NCI-H510A treated with DMSO at 0.1 percent for 48 hours (cell line): Measurements from ENCODE around the gene MIS18A.
"Not testable (repeated sequence)": the region's sequence is repeated elsewhere in the genome, so short reads cannot be mapped to it uniquely, and the experiment has no call there.

ENCODE experiments used
- DNase-seq: peaks from one replicate; lab custom pipeline; 2025; lab: John Stamatoyannopoulos, UW

MIS18A gene

GRCh38 chr21:32304998-32305397 lies 26.1 kb upstream of the MIS18A start:
- no peak for DNase-seq

GRCh38 chr21:32303385-32303784 lies 24.5 kb upstream of the MIS18A start:
- DNase-seq = no peak

- DNase-seq = no peak
Observed at GRCh38 chr21:32302560-32302959, 23.7 kb upstream of the MIS18A start.

GRCh38 chr21:32301596-32301995 lies 22.7 kb upstream of the MIS18A start:
- no peak for DNase-seq

GRCh38 chr21:32300117-32300681 lies 21.4 kb upstream of the MIS18A start:
- no peak for DNase-seq

GRCh38 chr21:32299695-32300094 lies 20.8 kb upstream of the MIS18A start:
- no peak for DNase-seq

GRCh38 chr21:32298658-32299081 lies 19.8 kb upstream of the MIS18A start, which contains the start of gene MRAP:
Gene MRAP, plus strand, starts transcription at chr21:32298855. Its CDS starts 117 bp downstream, at chr21:32298972.
- DNase-seq = no peak

- no peak for DNase-seq
Observed at GRCh38 chr21:32298148-32298559, 19.3 kb upstream of the MIS18A start.

GRCh38 chr21:32297449-32297848 lies 18.6 kb upstream of the MIS18A start:
- no peak for DNase-seq

GRCh38 chr21:32285476-32285875 lies 6.6 kb upstream of the MIS18A start:
- DNase-seq = no peak

GRCh38 chr21:32282992-32283391 lies 4.1 kb upstream of the MIS18A start:
- DNase-seq = no peak

- no peak for DNase-seq
Observed at GRCh38 chr21:32281531-32281930, 2.7 kb upstream of the MIS18A start.

- DNase-seq = no peak
Observed at GRCh38 chr21:32279377-32279680, 480 bp upstream of the MIS18A start.

- peak; percentile 7 for DNase-seq
Observed at GRCh38 chr21:32278103-32278502, 746 bp downstream of the MIS18A start.

- DNase-seq = no peak
Observed at GRCh38 chr21:32276671-32277070, 2.2 kb downstream of the MIS18A start.

GRCh38 chr21:32270748-32271147 lies 8.1 kb downstream of the MIS18A start:
- no peak for DNase-seq

GRCh38 chr21:32265321-32265720 lies 13.5 kb downstream of the MIS18A start:
- DNase-seq = not testable (repeated sequence)

- DNase-seq = no peak
Observed at GRCh38 chr21:32261929-32262328, 16.9 kb downstream of the MIS18A start.

- no peak for DNase-seq
Observed at GRCh38 chr21:32260130-32260529, 18.7 kb downstream of the MIS18A start.

GRCh38 chr21:32258786-32259048 lies 20.1 kb downstream of the MIS18A start:
- not testable (repeated sequence) for DNase-seq

- peak; percentile 76 for DNase-seq
Observed at GRCh38 chr21:32257962-32258785, 20.7 kb downstream of the MIS18A start.

GRCh38 chr21:32256873-32257620 lies 21.8 kb downstream of the MIS18A start:
- no peak for DNase-seq

- DNase-seq = no peak
Observed at GRCh38 chr21:32256251-32256650, 22.6 kb downstream of the MIS18A start.
